Measurements from ENCODE around the gene METTL9. TPM values are rescaled to one million over a fixed set of nuclear protein-coding genes. Genes with fewer than 3 reads are reported as not detected.
"Not testable (repeated sequence)": the region's sequence is repeated elsewhere in the genome, so short reads cannot be mapped to it uniquely, and the experiment has no call there.

The METTL9 gene
- total RNA-seq, 1 donor from 2014 or later = 108 TPM

DNA sequence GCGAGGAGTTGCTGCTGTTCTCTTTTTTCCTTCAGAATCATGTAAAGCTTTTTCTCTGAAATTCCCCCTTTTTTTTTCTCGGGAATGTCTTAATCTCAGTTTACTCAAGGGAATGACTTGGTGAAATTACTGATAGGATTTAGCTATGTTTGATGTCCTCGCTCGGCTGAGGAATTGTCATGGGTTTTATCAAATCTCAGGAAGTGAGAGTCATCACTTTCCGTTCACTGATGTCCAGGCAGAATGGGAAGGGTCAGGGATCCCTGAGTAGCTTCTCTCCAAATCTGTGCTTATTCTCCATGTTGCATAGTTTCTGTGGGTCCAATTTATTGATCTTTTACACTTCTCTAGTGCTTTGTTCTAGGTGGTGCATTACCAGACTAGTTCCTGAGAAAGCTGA, 46.7 kb downstream of the METTL9 start:
- peaks cover 4% of the 10 kb centered on the region for H3K4me1 Mint-ChIP-seq (ENCODE audit: low read depth, unreplicated experiment)
- no peaks in the 10 kb centered on the region for H3K36me3 Mint-ChIP-seq (ENCODE audit: unreplicated experiment)
- no peak overlapping the region for H3K4me3 Mint-ChIP-seq (ENCODE audit: unreplicated experiment)
- no peaks in the 10 kb centered on the region for H3K27me3 Mint-ChIP-seq (ENCODE audit: unreplicated experiment)
- TF ChIP-seq, protein P1, sequence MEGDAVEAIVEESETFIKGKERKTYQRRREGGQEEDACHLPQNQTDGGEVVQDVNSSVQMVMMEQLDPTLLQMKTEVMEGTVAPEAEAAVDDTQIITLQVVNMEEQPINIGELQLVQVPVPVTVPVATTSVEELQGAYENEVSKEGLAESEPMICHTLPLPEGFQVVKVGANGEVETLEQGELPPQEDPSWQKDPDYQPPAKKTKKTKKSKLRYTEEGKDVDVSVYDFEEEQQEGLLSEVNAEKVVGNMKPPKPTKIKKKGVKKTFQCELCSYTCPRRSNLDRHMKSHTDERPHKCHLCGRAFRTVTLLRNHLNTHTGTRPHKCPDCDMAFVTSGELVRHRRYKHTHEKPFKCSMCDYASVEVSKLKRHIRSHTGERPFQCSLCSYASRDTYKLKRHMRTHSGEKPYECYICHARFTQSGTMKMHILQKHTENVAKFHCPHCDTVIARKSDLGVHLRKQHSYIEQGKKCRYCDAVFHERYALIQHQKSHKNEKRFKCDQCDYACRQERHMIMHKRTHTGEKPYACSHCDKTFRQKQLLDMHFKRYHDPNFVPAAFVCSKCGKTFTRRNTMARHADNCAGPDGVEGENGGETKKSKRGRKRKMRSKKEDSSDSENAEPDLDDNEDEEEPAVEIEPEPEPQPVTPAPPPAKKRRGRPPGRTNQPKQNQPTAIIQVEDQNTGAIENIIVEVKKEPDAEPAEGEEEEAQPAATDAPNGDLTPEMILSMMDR (IDR thresholded peaks at IDR 0.05; ENCODE audit: partially characterized antibody, unreplicated experiment) = no peak
- DNase-seq = no peak
- no peaks in the 10 kb centered on the region for H3K9me3 Mint-ChIP-seq (ENCODE audit: unreplicated experiment)
- H3K27ac Mint-ChIP-seq (ENCODE audit: unreplicated experiment) = no peak overlapping the region

DNA sequence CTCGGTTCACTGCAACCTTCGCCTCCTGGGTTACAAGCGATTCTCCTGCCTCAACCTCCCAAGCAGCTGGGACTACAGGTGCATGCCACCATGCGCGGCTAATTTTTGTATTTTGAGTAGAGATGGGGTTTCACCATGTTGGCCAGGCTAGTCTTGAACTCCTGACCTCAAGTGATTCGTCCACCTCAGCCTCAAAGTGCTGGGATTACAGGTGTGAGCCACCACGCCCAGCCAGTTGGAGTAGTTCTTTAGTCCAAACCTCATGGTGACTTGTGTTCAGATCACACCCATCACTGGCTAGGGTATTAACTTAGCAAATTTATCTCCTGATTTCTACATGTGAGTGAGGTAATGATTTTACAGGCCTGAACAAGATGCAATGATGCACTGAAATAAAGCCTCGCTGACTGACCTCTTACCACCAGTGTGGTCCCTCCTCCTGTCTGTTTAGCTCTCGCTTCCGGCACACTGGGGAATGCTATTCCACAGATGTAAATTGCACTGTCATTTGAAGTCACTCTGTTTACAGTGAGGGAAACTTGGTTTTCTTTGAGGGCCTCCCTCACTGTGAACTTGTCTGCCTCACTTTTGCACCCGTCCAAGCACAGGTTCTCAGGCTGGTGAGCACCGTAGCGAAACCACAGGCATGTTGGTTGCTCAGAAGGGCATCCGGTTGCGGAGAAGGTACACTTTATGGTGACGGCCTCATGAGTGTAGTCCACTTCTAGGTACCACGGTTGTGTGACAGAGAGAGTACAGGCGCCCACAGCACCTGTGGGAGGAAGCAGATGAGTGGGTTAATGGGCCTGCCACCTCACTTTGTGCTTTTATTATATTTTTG, 47.6 kb downstream of the METTL9 start:
- TF ChIP-seq, protein P1 (IDR thresholded peaks at IDR 0.05; ENCODE audit: partially characterized antibody, unreplicated experiment) = no peak
- Mint-ChIP-seq H3K4me3 (ENCODE audit: unreplicated experiment) (no peak overlapping the region), H3K4me1 (ENCODE audit: low read depth, unreplicated experiment) (peaks cover 4% of the 10 kb centered on the region), H3K36me3 (ENCODE audit: unreplicated experiment) (no peaks in the 10 kb centered on the region), H3K27me3 (ENCODE audit: unreplicated experiment) (no peaks in the 10 kb centered on the region), H3K9me3 (ENCODE audit: unreplicated experiment) (no peaks in the 10 kb centered on the region), H3K27ac (ENCODE audit: unreplicated experiment) (no peak overlapping the region)
- DNase-seq = no peak

DNA sequence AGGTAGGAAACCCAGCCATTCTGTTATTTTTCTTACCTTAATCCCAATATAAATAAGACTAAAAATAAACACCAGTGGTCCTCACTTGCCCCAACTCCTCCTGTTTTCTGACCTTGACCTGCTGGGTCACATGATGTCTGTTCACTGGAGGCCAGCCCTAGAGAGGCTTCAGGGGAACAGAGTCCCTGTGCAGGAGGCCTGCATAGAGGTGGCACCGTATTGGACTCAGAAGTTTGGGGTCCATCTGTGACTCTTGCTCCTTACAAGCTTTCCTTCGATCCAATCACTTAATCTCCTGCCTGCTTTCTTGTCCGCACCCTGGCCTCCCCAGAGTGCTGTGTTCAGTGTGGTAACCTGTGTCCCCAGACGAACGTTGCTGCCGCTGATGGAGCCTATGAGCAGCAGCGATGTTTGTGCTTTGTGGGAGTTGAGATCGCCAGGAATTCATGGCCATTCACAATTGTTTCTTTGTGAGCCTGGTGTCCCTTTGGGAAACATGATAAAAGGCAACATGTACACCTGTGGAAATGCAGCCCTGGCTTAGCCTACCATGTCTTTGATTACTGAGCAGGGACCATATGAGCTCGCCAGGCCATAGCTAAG, 48.3 kb downstream of the METTL9 start:
- H3K4me1 Mint-ChIP-seq (ENCODE audit: low read depth, unreplicated experiment) = peaks cover 4% of the 10 kb centered on the region
- no peak overlapping the region for H3K27ac Mint-ChIP-seq (ENCODE audit: unreplicated experiment)
- no peaks in the 10 kb centered on the region for H3K9me3 Mint-ChIP-seq (ENCODE audit: unreplicated experiment)
- H3K27me3 Mint-ChIP-seq (ENCODE audit: unreplicated experiment) = no peaks in the 10 kb centered on the region
- DNase-seq = no peak
- H3K4me3 Mint-ChIP-seq (ENCODE audit: unreplicated experiment) = no peak overlapping the region
- H3K36me3 Mint-ChIP-seq (ENCODE audit: unreplicated experiment) = no peaks in the 10 kb centered on the region
- TF ChIP-seq, protein P1 (IDR thresholded peaks at IDR 0.05; ENCODE audit: partially characterized antibody, unreplicated experiment) = no peak

DNA sequence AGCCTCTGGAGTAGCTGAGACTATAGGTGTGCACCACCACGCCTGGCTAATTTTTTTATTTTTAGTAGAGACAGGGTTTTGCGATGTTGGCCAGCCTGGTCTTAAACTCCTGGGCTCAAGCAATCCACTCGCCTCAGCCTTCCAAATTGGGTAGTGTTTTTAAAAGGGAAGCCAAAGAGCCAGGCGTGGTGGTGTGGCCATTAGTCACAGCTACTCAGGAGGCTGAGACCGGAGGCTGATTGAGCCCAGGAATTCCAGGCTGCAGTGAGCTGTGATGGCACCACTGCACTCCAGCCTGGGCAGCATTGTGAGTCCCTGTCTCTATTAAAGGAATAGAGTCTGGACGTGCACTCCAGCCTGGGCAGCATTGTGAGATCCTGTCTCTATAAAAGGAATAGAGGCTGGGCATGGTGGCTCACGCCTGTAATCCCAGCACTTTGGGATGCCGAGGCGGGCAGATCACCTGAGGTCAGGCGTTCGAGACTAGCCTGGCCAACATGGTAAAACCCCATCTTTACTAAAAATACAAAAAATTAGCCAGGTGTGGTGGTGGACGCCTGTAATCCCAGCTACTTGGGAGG, 50.5 kb downstream of the METTL9 start:
- H3K4me1 Mint-ChIP-seq (ENCODE audit: low read depth, unreplicated experiment); H3K27ac Mint-ChIP-seq (ENCODE audit: unreplicated experiment); H3K36me3 Mint-ChIP-seq (ENCODE audit: unreplicated experiment); DNase-seq; H3K9me3 Mint-ChIP-seq (ENCODE audit: unreplicated experiment); H3K4me3 Mint-ChIP-seq (ENCODE audit: unreplicated experiment); H3K27me3 Mint-ChIP-seq (ENCODE audit: unreplicated experiment): not testable (repeated sequence)

DNA sequence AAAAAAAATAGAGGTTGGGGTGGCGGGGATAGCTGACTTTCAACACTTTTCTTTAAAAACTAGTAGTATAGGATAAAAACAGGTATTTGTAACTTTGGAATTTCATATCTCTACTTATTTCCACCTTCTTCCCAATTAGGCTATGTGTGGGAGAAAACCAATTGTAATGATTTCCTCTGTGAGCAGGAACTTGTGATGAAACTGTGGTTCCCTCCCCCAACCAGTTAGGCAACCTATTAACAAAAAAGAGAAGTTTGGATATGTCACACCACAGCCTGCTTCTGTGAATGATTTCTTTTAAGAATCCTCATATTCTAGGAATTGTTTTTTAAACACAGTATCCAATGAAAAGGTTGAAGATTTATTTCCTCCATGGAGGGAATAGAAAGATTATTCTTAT, 51.1 kb downstream of the METTL9 start:
- H3K36me3 Mint-ChIP-seq (ENCODE audit: unreplicated experiment) = no peaks in the 10 kb centered on the region
- H3K4me1 Mint-ChIP-seq (ENCODE audit: low read depth, unreplicated experiment) = peaks cover 4% of the 10 kb centered on the region
- H3K4me3 Mint-ChIP-seq (ENCODE audit: unreplicated experiment) = no peak overlapping the region
- TF ChIP-seq, protein P1 (IDR thresholded peaks at IDR 0.05; ENCODE audit: partially characterized antibody, unreplicated experiment) = no peak
- no peak overlapping the region for H3K27ac Mint-ChIP-seq (ENCODE audit: unreplicated experiment)
- H3K27me3 Mint-ChIP-seq (ENCODE audit: unreplicated experiment) = peaks cover 5% of the 10 kb centered on the region
- no peaks in the 10 kb centered on the region for H3K9me3 Mint-ChIP-seq (ENCODE audit: unreplicated experiment)
- DNase-seq = no peak
